GM21717 (cell line): Measurements from ENCODE around the gene GSN.

Source experiments
- ATAC-seq: cut with Tn5 transposase; IDR thresholded peaks from one replicate; pipeline ENCODE4 v1.9.1; 2021; ENCODE audit warnings: mild to moderate bottlenecking, moderate library complexity; ENCODE audit not compliant: unreplicated experiment

The GSN gene

GRCh38 chr9:121348221-121348620 lies 80.3 kb downstream of the GSN start:
- no peak for ATAC-seq

- no peak for ATAC-seq
Measured at GRCh38 chr9:121349009-121349408, 81.0 kb downstream of the GSN start.

GRCh38 chr9:121350036-121350435 lies 82.1 kb downstream of the GSN start:
- no peak for ATAC-seq

- no peak for ATAC-seq
Measured at GRCh38 chr9:121350993-121351561, 83.1 kb downstream of the GSN start.

GRCh38 chr9:121353241-121354061 lies 85.5 kb downstream of the GSN start:
- peak; percentile 96 for ATAC-seq

- ATAC-seq, result no peak
Measured at GRCh38 chr9:121354141-121354540, 86.2 kb downstream of the GSN start.

GRCh38 chr9:121354762-121355161 lies 86.8 kb downstream of the GSN start:
- no peak for ATAC-seq

GRCh38 chr9:121357011-121357410 lies 89.0 kb downstream of the GSN start:
- ATAC-seq, result no peak

GRCh38 chr9:121358751-121359150 lies 90.8 kb downstream of the GSN start:
- peak; percentile 65 for ATAC-seq

GRCh38 chr9:121359351-121360294 lies 91.7 kb downstream of the GSN start:
- no peak for ATAC-seq

GRCh38 chr9:121360601-121361374 lies 92.8 kb downstream of the GSN start:
- no peak for ATAC-seq

- ATAC-seq, result no peak
Measured at GRCh38 chr9:121362813-121363621, 95.1 kb downstream of the GSN start.

GRCh38 chr9:121363622-121363961 lies 95.6 kb downstream of the GSN start:
- no peak for ATAC-seq

- no peak for ATAC-seq
Measured at GRCh38 chr9:121364077-121364476, 96.1 kb downstream of the GSN start.

GRCh38 chr9:121364886-121365285 lies 96.9 kb downstream of the GSN start:
- no peak for ATAC-seq

- ATAC-seq, result no peak
Measured at GRCh38 chr9:121365564-121365963, 97.6 kb downstream of the GSN start.

- no peak for ATAC-seq
Measured at GRCh38 chr9:121366611-121367192, 98.7 kb downstream of the GSN start.

GRCh38 chr9:121367306-121368137 lies 99.6 kb downstream of the GSN start:
- ATAC-seq, result no peak

GRCh38 chr9:121368138-121368522 lies 100.2 kb downstream of the GSN start:
- ATAC-seq, result no peak
